ENCODE results near the gene KIF3B.
A peak's percentile ranks its signal among the peaks of the same experiment; 100 is the strongest.
"Not testable (repeated sequence)": the region's sequence is repeated elsewhere in the genome, so short reads cannot be mapped to it uniquely, and the experiment has no call there.

Gene KIF3B

GRCh38 chr20:32249030-32249738, 28.3 kb upstream of the KIF3B start:
- DNase-seq, result peak; percentile 49 to 56

- peak; percentile 55 to 57 for DNase-seq
Observed at GRCh38 chr20:32251470-32251869, 26.0 kb upstream of the KIF3B start.

- peak; percentile 92 for DNase-seq
Observed at GRCh38 chr20:32252189-32252588, 25.3 kb upstream of the KIF3B start.

GRCh38 chr20:32260973-32261372, 16.5 kb upstream of the KIF3B start:
- DNase-seq, result not testable (repeated sequence)

GRCh38 chr20:32261644-32262043, 15.8 kb upstream of the KIF3B start:
- DNase-seq, result no peak

GRCh38 chr20:32263398-32263954, 14.0 kb upstream of the KIF3B start:
- DNase-seq, result no peak

- no peak for DNase-seq
Observed at GRCh38 chr20:32271620-32272019, 5.8 kb upstream of the KIF3B start.

GRCh38 chr20:32274359-32274758, 3.1 kb upstream of the KIF3B start:
- peak in 1 of 2 experiments; percentile 2 for DNase-seq

GRCh38 chr20:32275163-32275562, 2.3 kb upstream of the KIF3B start:
- DNase-seq, result not testable (repeated sequence)

GRCh38 chr20:32278199-32278643, 770 bp downstream of the KIF3B start:
- DNase-seq, result peak; percentile 38 to 49

- DNase-seq, result peak in 1 of 2 experiments; percentile 50
Observed at GRCh38 chr20:32281711-32282110, 4.3 kb downstream of the KIF3B start.

- DNase-seq, result no peak
Observed at GRCh38 chr20:32282461-32282860, 5.0 kb downstream of the KIF3B start.

GRCh38 chr20:32285082-32285620, 7.7 kb downstream of the KIF3B start:
- no peak for DNase-seq

- DNase-seq, result peak; percentile 61 to 68
Observed at GRCh38 chr20:32285621-32286371, 8.3 kb downstream of the KIF3B start.

GRCh38 chr20:32287231-32287638, 9.8 kb downstream of the KIF3B start:
- no peak for DNase-seq

GRCh38 chr20:32288225-32288849, 10.9 kb downstream of the KIF3B start:
- no peak for DNase-seq

- DNase-seq, result not testable (repeated sequence)
Observed at GRCh38 chr20:32289299-32289660, 11.8 kb downstream of the KIF3B start.

GRCh38 chr20:32289661-32290431, 12.4 kb downstream of the KIF3B start:
- DNase-seq, result no peak

- no peak for DNase-seq
Observed at GRCh38 chr20:32291166-32291565, 13.7 kb downstream of the KIF3B start.

GRCh38 chr20:32292548-32292947, 15.1 kb downstream of the KIF3B start:
- no peak for DNase-seq

- DNase-seq, result no peak
Observed at GRCh38 chr20:32294071-32294470, 16.6 kb downstream of the KIF3B start.

GRCh38 chr20:32296412-32296811, 19.0 kb downstream of the KIF3B start:
- DNase-seq, result no peak

Measured in activated T-cell treated with anti-CD3 and anti-CD28 coated beads, Interleukin-2, amount 50 U/mL, for 48 hours (primary cell).